Peyer's patch (tissue), 4 donors: ENCODE results near the gene ACACA.

Experiments used
- POLR2A ChIP-seq, 2 donors: fragments of 450-650 bp; IDR thresholded peaks; one replicate each; pipeline ENCODE4 v1.5.1; 2017; ENCODE audit warnings: antibody characterized with exemption in 2 of 2, mild to moderate bottlenecking in 2 of 2, moderate library complexity in 2 of 2
- TF ChIP-seq, protein P1 (sequence below), 6 experiments: fragments of 450-650 bp in 4 of 6; fragments of 200-600 bp in 2 of 6; sonication (generic) in 1 of 6; IDR thresholded peaks; one replicate each; pipeline ENCODE4 v1.5.1; 2017 to 2019; ENCODE audit warnings: antibody characterized with exemption in 6 of 6, mild to moderate bottlenecking in 3 of 6, moderate library complexity in 1 of 6

DNA sequence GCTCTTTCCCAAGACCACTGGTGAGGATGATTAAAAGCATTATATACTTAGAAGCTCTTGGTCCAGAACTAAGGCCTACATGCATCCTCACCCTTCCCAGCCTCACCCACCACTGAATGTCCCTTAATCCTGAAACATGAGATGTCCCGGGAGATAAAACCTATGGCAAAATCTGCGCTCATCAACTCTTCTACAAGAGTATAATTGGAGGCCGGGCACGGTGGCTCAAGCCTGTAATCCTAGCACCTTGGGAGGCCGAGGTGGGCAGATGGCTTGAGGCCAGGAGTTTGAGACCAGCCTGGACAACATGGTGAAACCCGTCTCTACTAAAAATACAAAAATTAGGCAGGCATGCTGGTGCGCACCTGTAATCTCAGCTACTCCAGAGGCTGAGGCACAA, 13.3 kb downstream of the ACACA start:
- no peak for TF ChIP-seq POLR2A (IDR thresholded peaks at IDR 0.05)
- TF ChIP-seq, protein P1, sequence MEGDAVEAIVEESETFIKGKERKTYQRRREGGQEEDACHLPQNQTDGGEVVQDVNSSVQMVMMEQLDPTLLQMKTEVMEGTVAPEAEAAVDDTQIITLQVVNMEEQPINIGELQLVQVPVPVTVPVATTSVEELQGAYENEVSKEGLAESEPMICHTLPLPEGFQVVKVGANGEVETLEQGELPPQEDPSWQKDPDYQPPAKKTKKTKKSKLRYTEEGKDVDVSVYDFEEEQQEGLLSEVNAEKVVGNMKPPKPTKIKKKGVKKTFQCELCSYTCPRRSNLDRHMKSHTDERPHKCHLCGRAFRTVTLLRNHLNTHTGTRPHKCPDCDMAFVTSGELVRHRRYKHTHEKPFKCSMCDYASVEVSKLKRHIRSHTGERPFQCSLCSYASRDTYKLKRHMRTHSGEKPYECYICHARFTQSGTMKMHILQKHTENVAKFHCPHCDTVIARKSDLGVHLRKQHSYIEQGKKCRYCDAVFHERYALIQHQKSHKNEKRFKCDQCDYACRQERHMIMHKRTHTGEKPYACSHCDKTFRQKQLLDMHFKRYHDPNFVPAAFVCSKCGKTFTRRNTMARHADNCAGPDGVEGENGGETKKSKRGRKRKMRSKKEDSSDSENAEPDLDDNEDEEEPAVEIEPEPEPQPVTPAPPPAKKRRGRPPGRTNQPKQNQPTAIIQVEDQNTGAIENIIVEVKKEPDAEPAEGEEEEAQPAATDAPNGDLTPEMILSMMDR (IDR thresholded peaks at IDR 0.05), result no peak
